ENCODE results near the gene NES. TPM values are rescaled to one million over a fixed set of nuclear protein-coding genes. Genes with fewer than 3 reads are reported as not detected.

NES gene
- total RNA-seq, 1 donor from 2014 or later, result 42.4 TPM

DNA sequence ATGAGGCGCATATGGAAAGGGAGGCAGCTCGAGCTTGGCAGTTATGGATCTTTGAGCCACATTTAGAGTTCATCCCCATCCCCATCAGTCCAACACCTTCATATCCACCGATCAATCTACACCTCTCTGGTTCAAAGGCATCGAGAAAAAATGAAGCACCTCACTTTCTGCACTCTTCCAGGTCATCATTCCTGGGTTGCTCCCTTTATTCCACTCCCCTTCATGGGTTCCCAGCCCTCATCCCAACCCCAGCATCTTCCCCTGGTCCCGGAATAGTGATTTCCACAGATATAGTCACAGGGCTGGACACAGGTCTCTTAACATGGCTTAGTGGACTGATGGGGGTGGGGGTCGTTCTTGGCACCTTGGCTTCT is 57.6 kb downstream of the NES start:
- DNase-seq (ENCODE audit: low spot score), result no peak

DNA sequence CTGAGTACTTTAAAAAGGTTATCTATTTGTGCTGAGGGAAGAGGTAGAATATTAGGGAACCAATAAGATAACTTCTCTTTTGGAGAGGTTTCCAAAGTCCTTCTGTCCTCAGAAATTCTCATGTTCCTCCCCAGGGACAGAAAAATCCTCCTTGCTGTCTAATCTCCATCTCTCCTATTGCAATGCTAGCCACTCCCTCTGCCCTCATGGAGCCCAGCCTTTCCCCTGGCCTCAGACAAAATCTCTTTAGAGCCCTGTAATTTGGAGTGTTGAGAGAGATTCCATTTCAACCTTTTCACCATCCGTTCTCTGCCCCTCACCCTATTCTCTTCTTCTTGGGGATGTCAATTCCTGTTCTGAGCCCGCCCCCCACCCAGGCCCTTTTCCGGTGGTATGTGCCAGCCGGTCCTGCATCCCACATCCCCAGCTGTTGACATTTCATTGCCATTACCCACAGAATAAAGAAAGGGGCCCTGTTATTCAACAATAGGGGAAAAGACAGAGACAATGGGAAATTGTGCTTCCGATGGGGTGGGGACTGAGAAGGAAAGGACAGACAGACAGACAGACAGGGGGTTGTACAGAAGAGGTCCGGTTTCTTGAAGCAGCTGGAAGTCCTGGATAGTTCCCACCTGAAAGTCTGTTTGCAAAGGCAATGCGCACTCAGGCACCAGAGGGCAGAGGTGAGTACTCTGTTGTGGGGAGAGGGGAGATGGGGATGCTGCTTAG is 58.2 kb downstream of the NES start, which contains the start of gene HAPLN2:
HAPLN2 (plus strand) TSS at position 563 of the 729 bp plus-strand sequence. CDS start 4,076 bp downstream, outside the sequence.
- no peak for DNase-seq (ENCODE audit: low spot score)

Other genes with a start within 250 kb of the NES start
- 55.3 TPM for gene MEF2D, start 176.6 kb downstream of the NES start, total RNA-seq
- gene IQGAP3, start 104.8 kb downstream of the NES start, total RNA-seq, result 0.68 TPM
- gene TTC24, start 97.7 kb downstream of the NES start, total RNA-seq, result not detected
- 119 TPM for gene NAXE, start 85.6 kb downstream of the NES start, total RNA-seq
- 42.5 TPM for gene GPATCH4, start 75.9 kb downstream of the NES start, total RNA-seq
- 5.6 TPM for gene HAPLN2, start 58.0 kb downstream of the NES start, total RNA-seq
- 1.1 TPM for gene BCAN, start 35.3 kb downstream of the NES start, total RNA-seq
- gene CRABP2, start 28.2 kb upstream of the NES start, total RNA-seq, result 229 TPM
- gene METTL25B, start 51.1 kb upstream of the NES start, total RNA-seq, result 49.5 TPM
- 42.7 TPM for gene ISG20L2, start 51.4 kb upstream of the NES start, total RNA-seq
- gene MRPL24, start 63.7 kb upstream of the NES start, total RNA-seq, result 91.6 TPM
- 151 TPM for gene HDGF, start 74.3 kb upstream of the NES start, total RNA-seq
- 70.9 TPM for gene PRCC, start 90.1 kb upstream of the NES start, total RNA-seq
- 6.7 TPM for gene SH2D2A, start 139.4 kb upstream of the NES start, total RNA-seq
- gene INSRR, start 181.7 kb upstream of the NES start, total RNA-seq, result 0.13 TPM
- gene NTRK1, start 183.5 kb upstream of the NES start, total RNA-seq, result 1.7 TPM
- 10.0 TPM for gene PEAR1, start 216.3 kb upstream of the NES start, total RNA-seq
- not detected for gene LRRC71, start 243.2 kb upstream of the NES start, total RNA-seq